GM18520 (cell line): ENCODE results near the gene ANO4.
"Not testable (repeated sequence)": the region's sequence is repeated elsewhere in the genome, so short reads cannot be mapped to it uniquely, and the experiment has no call there.

Source experiments
- ATAC-seq: cut with Tn5 transposase; IDR thresholded peaks from one replicate; pipeline ENCODE4 v1.9.1; 2021; ENCODE audit not compliant: unreplicated experiment

Gene ANO4

GRCh38 chr12:101078536-101079285 is 284.1 kb downstream of the ANO4 start:
- no peak for ATAC-seq

GRCh38 chr12:101082706-101083105 is 288.1 kb downstream of the ANO4 start:
- ATAC-seq, result no peak

DNA sequence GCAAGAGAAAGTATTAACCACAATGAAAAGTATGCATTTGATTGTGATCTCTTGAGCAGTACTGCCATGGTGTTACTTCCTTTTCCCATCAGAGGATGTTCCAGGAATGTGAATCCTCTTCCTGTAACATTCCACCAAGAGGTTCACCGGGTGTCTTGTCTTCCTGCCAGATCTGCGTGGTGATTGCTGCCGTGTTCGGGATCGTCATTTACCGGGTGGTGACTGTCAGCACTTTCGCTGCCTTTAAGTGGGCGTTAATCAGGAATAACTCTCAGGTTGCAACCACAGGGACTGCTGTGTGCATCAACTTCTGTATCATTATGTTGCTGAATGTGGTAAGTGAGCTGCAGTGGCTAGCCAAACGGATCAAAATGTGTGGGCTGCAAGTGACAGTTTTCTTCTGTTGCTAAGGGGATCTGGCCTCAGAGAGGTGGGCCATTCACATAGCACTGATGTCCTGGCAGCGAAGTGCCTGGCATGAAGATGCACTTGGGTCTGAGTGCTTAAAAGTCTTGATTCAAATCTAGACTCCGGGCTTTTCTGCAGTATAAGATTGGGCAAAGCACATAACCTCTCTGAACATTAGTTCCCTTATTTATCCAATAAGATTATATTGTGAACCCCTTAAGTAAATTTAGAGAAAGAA is 292.0 kb downstream of the ANO4 start:
- no peak for ATAC-seq

DNA sequence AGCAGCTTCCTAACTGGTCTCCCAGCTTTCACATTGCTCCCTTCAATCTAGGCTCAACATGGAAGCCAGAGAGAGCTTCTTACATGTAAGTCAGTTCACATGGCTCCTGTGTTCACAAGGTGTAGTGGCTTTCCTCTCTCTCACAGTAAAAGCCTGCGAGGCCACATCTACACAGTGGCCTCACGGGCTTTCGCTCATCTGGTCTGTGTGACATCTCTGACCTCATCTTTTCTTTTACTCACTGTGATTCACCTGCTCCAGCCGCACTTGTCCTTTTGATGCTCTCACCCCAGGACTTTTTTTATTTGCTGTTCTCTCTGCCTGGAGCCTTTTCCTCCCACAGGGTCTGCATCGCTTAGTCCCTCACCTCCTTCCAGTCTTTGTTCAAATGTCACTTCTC is 293.3 kb downstream of the ANO4 start:
- ATAC-seq, result no peak

DNA sequence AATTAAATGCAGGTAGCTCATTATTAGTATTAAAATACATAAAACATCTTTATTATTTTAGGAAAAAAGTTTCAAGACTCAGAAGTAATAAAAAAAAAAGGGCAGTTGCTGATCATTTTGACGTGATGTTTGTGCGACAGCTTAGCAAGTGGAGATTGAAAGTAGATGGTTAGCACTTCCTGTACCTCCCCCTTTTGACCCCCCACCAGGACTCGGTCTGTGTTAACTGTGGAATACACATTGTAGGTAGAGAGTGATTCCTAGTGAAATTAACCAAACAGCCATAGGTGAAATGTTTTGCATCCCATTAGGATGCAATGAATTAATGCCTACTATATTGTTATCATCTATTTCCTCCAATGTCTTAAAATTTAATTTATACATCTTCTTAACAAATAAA is 294.7 kb downstream of the ANO4 start:
- no peak for ATAC-seq

GRCh38 chr12:101090222-101090621 is 295.6 kb downstream of the ANO4 start:
- not testable (repeated sequence) for ATAC-seq

- no peak for ATAC-seq
Measured at GRCh38 chr12:101097829-101098580, 303.4 kb downstream of the ANO4 start.

DNA sequence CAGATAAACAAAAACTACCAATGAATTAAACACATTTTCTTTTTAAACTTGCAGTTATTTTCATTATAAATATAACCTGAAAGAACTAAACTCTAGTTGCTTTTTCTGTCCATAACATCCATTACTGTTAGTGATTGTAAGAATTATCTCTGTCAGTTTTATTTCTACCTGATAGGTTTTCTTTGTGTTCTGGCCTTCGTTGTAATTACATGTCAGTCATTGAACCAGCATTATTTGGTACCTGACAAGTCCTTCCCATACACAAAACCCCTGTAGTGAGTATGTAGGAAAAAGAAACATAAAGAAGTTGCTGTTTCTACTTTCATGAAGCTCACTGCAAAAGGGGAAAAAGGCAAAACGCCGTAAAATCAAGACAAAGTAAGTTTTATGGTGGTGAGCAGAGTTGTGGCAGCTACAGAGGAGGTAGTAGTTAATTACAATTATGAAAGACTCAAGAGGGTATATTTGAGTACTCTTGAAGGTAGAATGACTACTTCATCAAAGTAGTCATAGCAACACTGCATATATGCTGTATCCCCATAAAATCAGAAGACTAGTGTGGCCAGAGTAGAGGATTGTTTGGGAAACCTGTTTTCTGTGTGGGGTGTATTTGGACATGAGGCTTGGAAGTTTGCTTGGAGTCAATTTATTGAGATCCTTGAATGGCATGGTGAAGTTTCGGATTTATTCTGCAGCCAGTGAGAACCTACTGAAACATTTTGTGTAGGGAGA is 312.6 kb downstream of the ANO4 start:
- no peak for ATAC-seq

- no peak for ATAC-seq
Measured at GRCh38 chr12:101108130-101108529, 313.6 kb downstream of the ANO4 start.

GRCh38 chr12:101110866-101111265 is 316.3 kb downstream of the ANO4 start:
- no peak for ATAC-seq

DNA sequence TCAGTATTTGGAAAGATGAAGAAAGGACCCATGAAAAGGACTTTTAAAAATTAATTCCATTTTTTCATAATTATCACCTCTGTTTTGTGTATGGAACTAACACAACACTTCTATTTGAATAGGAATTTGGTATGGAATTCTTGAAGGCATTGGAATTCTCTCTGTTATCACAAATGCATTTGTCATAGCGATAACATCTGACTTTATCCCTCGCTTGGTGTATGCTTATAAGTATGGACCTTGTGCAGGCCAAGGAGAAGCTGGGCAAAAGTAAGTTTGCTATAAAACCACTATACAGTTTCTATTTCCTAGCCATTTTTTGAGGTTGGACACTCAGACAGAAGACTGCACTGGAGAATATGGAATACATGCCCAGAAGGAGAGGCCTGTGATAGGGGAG is 316.9 kb downstream of the ANO4 start:
- no peak for ATAC-seq

DNA sequence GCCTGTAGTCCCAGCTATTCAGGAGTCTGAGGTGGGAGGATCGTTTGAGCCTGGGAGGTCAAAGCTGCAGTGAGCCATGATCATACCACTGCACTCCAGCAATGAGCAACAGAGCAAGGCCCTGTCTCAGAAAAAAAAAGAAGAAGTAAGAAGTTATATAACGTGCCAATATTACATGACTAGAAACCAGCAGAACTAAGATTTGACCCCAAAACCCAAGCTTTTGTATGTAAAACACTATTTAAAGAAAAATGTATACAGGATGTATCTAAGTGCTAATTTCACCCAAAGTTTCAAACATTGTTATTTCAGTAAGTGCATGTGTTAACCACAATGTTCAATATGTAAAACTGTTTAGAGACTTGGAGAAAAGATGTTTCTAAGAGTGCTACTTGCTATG is 320.8 kb downstream of the ANO4 start:
- no peak for ATAC-seq

DNA sequence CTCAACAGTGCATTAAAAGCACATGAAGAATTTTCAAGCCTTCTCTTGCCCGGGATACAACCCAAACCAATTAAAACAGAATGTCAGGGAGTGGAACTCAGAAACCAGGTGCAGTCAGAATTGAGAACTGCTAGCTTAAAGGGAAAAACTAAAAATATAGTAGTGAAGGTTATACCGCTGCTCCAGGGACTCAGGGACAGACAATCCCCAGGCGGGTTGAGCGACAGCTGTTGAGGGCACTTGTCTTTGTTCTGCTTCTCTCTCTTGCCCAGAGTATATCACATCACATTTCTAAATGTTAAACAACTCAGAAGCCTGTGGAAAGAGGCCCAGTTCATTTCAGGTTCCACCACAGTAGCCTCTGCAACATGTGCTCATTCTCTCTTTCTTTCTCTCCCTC is 322.3 kb downstream of the ANO4 start:
- no peak for ATAC-seq

DNA sequence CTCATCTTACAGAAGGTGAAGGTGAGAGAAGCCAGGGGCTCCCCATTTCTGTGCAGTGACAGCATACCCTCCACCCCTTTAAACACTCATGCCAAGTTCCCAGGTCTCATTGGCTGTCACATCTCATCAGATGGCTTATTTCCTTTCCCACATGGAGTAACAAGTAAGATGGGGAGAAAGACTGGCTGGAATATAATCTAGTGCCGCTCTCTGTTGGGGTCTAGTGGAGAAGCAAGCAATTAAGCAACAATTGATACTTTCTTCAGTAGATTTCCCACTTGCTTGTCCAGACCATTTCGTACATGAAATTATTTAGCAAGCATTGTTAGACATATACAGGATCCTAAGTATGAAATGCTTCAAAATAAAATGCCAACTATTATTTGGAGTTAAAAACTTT is 323.3 kb downstream of the ANO4 start:
- ATAC-seq, result no peak

DNA sequence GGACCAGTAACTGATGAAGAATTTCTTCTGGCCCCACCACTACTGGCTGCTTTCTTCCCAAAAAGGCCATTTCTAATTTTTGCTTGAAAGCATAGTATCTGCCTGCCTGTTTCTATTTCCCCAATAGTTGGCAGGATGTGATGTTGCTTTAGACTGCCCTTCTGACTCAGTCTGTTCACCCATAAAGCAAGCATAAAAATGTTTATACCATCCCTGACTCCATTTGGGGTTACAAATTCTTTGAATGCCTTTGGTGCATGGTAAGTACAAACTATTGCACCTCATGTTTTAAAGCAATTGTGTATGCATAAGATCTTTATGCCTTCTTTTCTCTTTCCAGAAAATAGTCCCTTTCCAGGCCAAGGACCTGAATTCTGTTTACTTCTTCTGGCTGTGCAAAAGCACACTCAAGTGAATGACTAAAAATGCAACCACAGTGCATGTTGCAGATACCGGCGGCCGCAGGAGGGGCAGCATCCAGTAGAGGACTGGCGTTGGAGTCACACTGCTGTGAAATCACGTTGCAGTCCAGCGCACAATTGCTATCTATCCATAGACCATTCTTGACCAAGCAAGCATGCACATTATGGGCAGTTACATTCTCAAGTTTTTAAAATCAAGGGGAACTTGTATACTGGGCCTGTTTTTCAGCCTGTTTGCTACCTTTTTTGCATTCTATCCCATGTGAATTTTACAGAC is 333.1 kb downstream of the ANO4 start:
- ATAC-seq, result no peak

GRCh38 chr12:101145777-101146431 is 351.3 kb downstream of the ANO4 start:
- not testable (repeated sequence) for ATAC-seq

GRCh38 chr12:101165319-101165718 is 370.7 kb downstream of the ANO4 start:
- ATAC-seq, result no peak

DNA sequence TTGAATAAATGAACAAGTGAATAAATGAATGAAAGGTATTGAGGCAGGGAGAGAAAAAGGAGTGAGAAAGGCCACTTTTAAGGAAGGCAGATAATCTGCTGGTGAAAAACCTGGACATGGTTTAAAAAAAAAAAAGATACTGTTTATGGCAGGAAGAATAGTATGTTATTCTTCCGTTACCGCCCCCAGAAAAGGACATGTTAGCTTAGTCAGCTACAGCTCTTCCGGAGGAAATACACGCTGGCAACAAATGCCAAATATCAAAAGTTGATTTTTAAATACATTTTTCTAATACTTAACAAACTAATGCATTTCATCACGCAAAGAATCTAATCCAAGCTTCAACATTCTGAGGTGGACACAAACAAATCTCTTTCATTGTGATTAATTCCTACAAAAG is 372.3 kb downstream of the ANO4 start:
- ATAC-seq, result no peak

DNA sequence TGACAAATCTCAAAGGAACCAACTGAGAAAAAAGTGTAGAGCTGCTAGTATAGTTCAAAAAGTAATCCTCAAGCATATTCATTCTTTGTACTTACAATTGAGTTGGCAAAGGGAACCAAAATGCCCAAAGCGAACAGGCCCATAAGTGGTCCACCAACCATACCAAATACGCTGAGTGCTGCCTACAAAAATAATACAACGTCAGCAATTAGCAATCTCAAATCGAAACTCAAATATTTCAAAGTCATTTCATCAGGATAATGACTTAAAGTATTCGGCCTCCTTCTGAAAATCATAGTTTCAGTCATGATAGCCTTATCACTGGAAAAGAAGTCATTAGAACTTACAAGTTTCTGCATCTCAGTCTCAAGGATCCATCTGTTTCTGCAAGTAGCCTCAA is 373.4 kb downstream of the ANO4 start:
- ATAC-seq, result no peak

DNA sequence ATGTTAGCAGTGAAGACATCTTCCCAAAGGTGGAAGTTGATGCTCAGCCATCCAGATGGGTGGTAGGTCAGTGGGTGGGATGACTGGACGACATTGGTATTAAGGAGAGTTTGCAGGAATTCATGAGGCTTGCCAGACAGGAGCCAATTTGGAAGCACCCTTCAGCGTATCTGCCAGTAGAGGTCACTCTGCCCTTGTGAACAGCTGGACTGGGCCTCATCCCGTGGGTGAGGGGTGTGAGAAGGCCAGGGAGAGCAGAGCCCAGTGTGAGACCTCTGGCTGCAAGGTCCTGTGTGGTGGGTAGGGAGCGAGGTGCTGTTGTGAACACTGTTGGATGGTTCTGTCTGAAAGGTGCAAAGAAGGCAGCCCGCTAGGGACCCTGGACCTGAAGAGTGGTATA is 377.7 kb downstream of the ANO4 start:
- no peak for ATAC-seq
